Measurements from ENCODE around the gene BAG3.
"Not testable (repeated sequence)": the region's sequence is repeated elsewhere in the genome, so short reads cannot be mapped to it uniquely, and the experiment has no call there.

BAG3 gene

GRCh38 chr10:119640875-119641526 lies 10.2 kb upstream of the BAG3 start:
- DNase-seq, result no peak

GRCh38 chr10:119642556-119643111 lies 8.5 kb upstream of the BAG3 start:
- no peak for DNase-seq

- no peak for DNase-seq
Measured at GRCh38 chr10:119643306-119644204, 7.6 kb upstream of the BAG3 start.

- DNase-seq, result no peak
Measured at GRCh38 chr10:119644205-119644814, 6.9 kb upstream of the BAG3 start.

GRCh38 chr10:119644994-119645393 lies 6.2 kb upstream of the BAG3 start:
- no peak for DNase-seq

GRCh38 chr10:119650062-119650461 lies 1.1 kb upstream of the BAG3 start:
- no peak for DNase-seq

- no peak for DNase-seq
Measured at GRCh38 chr10:119651514-119652360, 557 bp downstream of the BAG3 start.

GRCh38 chr10:119652361-119652730 lies 1.2 kb downstream of the BAG3 start:
- DNase-seq, result no peak

GRCh38 chr10:119653209-119653608 lies 2.0 kb downstream of the BAG3 start:
- DNase-seq, result no peak

- no peak for DNase-seq
Measured at GRCh38 chr10:119653916-119654315, 2.7 kb downstream of the BAG3 start.

- DNase-seq, result no peak
Measured at GRCh38 chr10:119654540-119654939, 3.4 kb downstream of the BAG3 start.

GRCh38 chr10:119655566-119656001 lies 4.4 kb downstream of the BAG3 start:
- DNase-seq, result no peak

GRCh38 chr10:119656760-119657159 lies 5.6 kb downstream of the BAG3 start:
- DNase-seq, result no peak

- no peak for DNase-seq
Measured at GRCh38 chr10:119657725-119658124, 6.5 kb downstream of the BAG3 start.

- no peak for DNase-seq
Measured at GRCh38 chr10:119658274-119658673, 7.1 kb downstream of the BAG3 start.

- no peak for DNase-seq
Measured at GRCh38 chr10:119659951-119660350, 8.8 kb downstream of the BAG3 start.

GRCh38 chr10:119662076-119662605 lies 11.0 kb downstream of the BAG3 start:
- DNase-seq, result not testable (repeated sequence)

GRCh38 chr10:119663866-119664698 lies 12.9 kb downstream of the BAG3 start:
- DNase-seq, result no peak

- DNase-seq, result no peak
Measured at GRCh38 chr10:119665901-119666708, 14.9 kb downstream of the BAG3 start.

GRCh38 chr10:119666709-119667004 lies 15.5 kb downstream of the BAG3 start:
- no peak for DNase-seq

Measured in NCI-H1048 (cell line).